ENCODE results near the gene CACNA1B.
"Not testable (repeated sequence)": the region's sequence is repeated elsewhere in the genome, so short reads cannot be mapped to it uniquely, and the experiment has no call there.

CACNA1B gene

GRCh38 chr9:138078846-138079245 lies 201.3 kb downstream of the CACNA1B start:
- DNase-seq, result no peak

GRCh38 chr9:138080979-138081378 lies 203.4 kb downstream of the CACNA1B start:
- no peak for DNase-seq

DNA sequence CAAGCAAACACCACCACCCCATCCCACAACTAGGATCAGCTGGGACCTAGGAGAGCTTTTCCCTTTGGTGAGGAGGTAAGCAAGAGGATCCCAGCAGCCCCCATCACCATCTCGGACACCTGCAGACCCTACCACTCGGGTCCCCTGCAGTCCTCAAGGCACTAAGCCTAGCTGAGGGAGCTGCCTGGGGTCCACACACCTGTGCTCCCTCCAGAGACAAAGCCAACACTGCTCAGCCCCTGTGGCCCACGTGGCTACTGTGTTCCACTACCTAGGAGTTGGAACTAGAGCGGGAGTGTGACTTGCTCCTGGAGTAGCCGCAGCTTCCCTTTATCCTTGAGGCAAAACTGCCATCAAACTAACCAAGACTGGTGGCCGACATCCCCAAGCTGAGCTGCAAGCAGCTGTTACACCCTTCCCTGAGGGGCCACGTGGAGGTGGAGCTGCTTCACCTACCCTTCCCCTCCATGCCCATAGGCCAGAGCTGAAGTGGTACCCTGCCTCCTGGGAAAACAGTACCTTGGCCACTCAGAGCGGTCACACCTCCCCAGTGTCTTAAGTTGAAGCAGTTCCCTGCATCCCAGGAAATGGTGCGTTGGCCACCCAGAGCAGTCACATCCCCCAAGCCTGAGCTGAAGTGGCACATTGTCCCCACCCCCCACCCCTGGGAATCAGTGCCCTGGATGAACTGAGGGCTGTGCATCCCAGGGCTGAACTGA lies 205.5 kb downstream of the CACNA1B start:
- DNase-seq, result no peak

DNA sequence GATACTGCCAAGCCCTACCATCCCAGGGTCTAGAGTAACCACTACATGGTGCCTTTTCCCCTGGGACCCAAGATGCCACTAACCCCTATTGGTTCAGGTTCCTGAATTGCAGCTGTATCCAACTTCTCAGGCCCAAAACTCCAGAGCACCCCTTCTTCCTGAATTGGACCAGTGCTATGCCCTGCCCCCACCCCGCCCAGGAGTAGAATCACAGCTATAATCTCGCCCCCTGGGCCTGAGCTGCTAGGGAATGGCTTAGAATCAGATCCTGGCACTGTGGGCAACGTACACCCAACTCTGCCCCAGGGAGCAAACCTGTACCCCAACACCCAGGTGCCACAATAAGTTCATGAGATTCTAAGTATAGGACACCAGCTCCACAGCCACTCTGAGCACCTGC lies 206.3 kb downstream of the CACNA1B start:
- DNase-seq, result no peak

DNA sequence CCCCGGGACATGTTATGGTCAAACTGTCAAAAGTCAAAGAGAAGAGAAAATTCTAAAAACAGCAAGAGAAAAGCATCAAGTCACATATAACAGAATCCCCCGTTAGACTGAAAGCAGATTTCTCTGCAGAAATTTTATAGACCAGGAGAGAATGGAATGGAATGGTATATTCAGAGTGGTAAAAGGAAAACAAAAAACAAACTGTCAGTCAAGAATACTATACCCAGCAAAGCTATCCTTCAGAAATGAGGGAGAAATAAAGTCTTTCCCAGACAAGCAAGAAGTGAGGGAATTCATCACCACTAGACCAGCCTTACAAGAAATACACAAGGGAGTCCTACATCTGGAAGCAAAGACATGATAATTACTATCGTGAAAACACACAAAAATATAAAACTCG lies 208.0 kb downstream of the CACNA1B start:
- DNase-seq, result no peak

GRCh38 chr9:138092057-138092456 lies 214.5 kb downstream of the CACNA1B start:
- not testable (repeated sequence) for DNase-seq

GRCh38 chr9:138094028-138094427 lies 216.4 kb downstream of the CACNA1B start:
- no peak for DNase-seq

- no peak for DNase-seq
Measured at GRCh38 chr9:138095813-138096518, 218.4 kb downstream of the CACNA1B start.

DNA sequence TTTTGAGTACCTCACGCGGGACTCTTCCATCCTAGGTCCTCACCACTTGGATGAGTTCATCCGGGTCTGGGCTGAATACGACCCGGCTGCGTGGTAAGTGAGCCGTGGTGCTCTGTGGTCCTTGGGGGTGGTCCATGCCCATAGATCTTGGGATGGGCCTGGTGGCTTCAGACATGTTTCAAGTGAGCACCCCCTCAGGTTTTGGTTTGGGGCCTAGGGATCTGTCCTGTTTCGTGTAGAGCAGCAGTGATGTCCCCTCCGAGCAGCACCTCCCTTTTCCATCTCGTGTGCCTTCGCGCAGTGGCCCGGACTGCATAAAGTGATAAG lies 218.9 kb downstream of the CACNA1B start:
- DNase-seq, result no peak

DNA sequence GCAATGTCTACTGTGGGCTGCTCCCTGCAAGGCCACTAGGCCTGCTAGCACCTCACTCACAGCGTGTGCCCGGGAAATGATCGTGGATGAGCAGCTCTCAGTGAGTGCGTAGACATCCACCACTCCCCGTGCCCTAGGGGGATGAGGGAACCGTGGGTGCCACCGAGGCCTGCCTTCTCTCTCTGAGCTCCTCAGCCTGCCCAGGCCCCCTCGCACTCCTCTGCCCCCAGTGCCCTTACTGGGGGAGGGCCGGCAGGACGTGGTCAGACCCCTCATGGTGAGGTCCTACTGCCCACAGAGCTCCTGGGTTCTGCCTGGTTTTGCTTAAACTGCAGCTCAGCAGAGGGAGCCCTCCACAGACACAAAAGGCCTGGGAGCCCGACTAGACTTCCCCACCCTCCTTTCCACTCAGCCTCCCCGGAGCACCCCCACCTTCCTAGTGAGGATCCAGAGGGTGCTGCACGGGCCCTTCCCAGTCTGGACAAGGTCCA lies 220.0 kb downstream of the CACNA1B start:
- DNase-seq, result no peak

- DNase-seq, result no peak
Measured at GRCh38 chr9:138098116-138098907, 220.7 kb downstream of the CACNA1B start.

DNA sequence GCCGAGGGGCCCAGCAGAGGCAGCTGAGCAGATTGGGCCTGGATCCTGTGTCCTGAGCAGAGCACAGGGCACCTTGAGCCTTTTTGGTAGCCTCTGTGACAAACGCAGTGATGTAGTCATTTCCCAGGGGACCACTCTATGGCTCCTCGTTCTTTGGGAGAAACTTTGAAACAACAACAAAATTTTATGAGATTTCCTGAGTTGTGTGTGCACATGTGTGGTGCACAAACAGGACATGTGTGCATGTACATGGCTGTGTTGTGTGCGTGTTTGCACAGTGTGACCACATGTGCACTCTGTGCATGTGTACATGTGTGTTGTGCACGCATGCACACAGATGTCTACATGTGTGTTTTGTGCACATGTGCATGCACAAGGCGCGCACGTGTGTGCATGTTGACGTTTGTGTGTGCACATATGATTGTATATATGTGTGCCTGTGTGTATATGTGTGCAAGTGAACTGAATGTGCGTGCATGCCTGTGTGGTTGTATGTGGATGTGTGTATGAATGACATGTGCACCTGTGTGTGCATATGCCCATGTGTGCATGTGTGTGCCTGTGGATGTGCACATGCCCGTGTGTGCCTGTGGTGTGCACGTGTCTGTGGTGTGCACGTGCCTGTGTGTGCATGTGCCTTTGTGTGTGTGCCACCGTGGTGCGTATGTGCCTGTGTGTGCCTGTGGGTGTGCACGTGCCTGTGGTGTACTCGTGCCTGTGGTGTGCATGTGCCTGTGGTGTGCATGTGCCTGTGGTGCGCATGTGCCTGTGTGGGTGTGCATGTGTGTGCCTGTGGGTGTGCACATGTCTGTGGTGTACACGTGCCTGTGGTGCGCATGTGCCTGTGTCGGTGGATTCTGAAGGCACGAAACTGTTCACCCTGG lies 221.6 kb downstream of the CACNA1B start:
- no peak for DNase-seq

- peak; percentile 28 for DNase-seq
Measured at GRCh38 chr9:138099803-138100598, 222.4 kb downstream of the CACNA1B start.

DNA sequence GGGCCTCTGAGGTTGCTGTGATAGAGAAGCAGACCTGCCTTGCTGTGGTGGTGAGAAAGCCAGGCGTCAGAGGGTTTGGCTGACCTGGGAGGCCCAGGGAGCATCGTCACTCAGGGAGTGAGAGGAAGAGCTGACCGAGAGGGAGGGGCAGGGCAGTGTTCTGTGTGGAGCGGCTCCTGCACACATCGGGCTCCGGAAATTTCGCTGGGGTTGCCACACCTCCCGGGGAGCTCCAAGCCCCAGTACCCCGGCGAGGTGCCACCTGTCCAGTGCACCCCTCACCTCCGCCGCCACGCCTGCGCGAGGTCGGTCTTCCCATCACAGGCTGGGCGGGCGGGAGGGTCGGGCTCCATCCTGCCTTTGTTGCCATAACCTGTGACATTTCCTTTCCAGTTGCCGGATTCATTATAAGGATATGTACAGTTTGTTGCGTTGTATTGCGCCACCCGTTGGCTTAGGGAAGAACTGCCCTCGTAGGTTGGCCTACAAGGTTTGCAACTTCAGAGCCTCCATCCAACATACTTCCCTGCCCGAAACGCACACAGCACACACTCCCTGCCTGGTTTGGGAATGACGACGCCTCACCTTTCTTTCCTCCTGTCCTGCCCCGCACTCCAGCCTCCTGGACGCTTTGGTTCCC lies 223.2 kb downstream of the CACNA1B start:
- DNase-seq, result peak; percentile 25

DNA sequence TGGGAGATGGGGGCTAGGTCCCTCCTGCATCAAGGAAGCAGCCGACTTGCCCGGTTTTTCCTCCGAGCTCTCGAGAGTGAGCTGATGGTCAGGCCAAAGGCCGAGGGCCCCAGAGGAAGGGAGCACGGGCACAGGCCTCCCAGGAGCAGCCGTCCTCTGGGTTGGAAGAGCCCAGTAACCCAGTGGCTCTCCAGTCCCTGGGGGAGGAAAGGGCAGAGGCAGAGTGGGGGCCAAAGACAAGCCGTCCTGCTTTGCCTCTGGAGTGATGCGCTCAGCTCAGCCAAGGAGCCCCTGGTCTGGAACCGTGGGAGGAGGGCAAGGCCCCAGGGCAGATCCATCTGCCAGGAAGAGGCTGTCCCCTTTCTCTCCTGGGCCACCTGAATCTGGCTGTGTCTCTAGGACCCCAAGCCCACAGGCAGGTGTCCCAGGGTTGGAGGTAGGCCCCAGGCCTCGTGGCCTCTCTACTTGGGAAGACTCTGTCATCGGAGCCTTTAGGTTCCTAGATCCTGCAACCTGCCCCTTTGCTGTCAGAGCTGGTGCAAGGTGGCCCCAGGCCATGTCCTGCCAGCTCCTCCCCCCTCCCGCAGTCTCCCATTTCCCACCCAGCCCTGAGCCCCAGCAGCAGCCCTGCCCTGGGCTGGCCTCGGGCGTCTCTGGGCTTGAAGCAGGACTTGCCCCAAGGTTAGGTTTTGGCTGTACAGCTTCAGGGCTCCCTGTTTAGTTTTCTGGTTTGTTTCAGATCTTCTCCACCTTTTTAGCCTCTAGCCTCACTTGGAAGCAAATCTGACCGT lies 224.1 kb downstream of the CACNA1B start:
- no peak for DNase-seq

GRCh38 chr9:138102246-138103051 lies 224.9 kb downstream of the CACNA1B start:
- DNase-seq, result no peak

GRCh38 chr9:138103111-138103848 lies 225.7 kb downstream of the CACNA1B start:
- no peak for DNase-seq

GRCh38 chr9:138103849-138104206 lies 226.2 kb downstream of the CACNA1B start:
- DNase-seq, result no peak

Measured in NCI-H69 (cell line).